Ovary (tissue), 10 donors: Measurements from ENCODE around the gene CT45A3. TPM values are rescaled to one million over a fixed set of nuclear protein-coding genes. Genes with fewer than 3 reads are reported as not detected.
"Not testable (repeated sequence)": the region's sequence is repeated elsewhere in the genome, so short reads cannot be mapped to it uniquely, and the experiment has no call there.

Source experiments
- DNase-seq, 5 donors: peaks; one replicate each; pipeline ENCODE4 v3.0.0-alpha.2; 2019 to 2020
- H3K27ac ChIP-seq, 2 donors: fragments of 200-600 bp; one replicate each; pipeline versions ENCODE4 v1.5.1 to v1.8.0; 2019 to 2022
- H3K27me3 ChIP-seq: fragments of 200-600 bp; one replicate; pipeline ENCODE4 v1.8.0; 2022
- H3K36me3 ChIP-seq: fragments of 200-600 bp; sonication (generic); one replicate; pipeline ENCODE4 v1.5.1; 2019
- H3K4me1 ChIP-seq: one replicate; pipeline ENCODE4 v1.8.1; 2013; ENCODE audit warnings: mild to moderate bottlenecking, moderate library complexity; ENCODE audit not compliant: insufficient read depth
- H3K4me3 ChIP-seq: fragments of 200-600 bp; sonication (generic); one replicate; pipeline ENCODE4 v1.5.1; 2017
- H3K9me3 ChIP-seq, 2 donors: fragments of 200-600 bp in 1 of 2; sonication (generic) in 1 of 2; one replicate each; pipeline versions ENCODE4 v1.5.1 to v1.8.1; 2013 to 2019; ENCODE audit warnings: mild to moderate bottlenecking in 1 of 2, moderate library complexity in 1 of 2
- CTCF ChIP-seq, 3 donors: fragments of 450-650 bp in 2 of 3; fragments of 200-600 bp in 1 of 3; IDR thresholded peaks; one replicate each; pipeline versions ENCODE4 v1.5.1 to v1.8.0; 2016 to 2022; ENCODE audit warnings: antibody characterized with exemption in 3 of 3, mild to moderate bottlenecking in 1 of 3
- EP300 ChIP-seq: sonication (generic); formaldehyde crosslinking; IDR thresholded peaks from one replicate; pipeline ENCODE4 v1.6.1; 2017; ENCODE audit warnings: antibody characterized with exemption
- POLR2A ChIP-seq: fragments of 450-650 bp; IDR thresholded peaks from one replicate; pipeline ENCODE4 v1.6.1; 2017; ENCODE audit warnings: antibody characterized with exemption, mild to moderate bottlenecking, moderate library complexity
- WGBS, 3 donors: extraction: QIAGEN DNeasy Blood & Tissue Kit in 1 of 3; methylation state at CpG; one replicate each; pipeline versions ENCODE4 v1.1.5 to v1.1.7; 2013 to 2017; 5-methylcytosine and 5-hydroxymethylcytosine counted together
- intact Hi-C, 4 donors: fragments of 100-400 bp; cut with DNase I; formaldehyde crosslinking; loops; one replicate each; pipeline versions ENCODE4 v1.11.0 to v1.15.1; 2022 to 2023
- long read RNA-seq, 3 donors: library from polyadenylated mRNA in 2 of 3; unstranded in 2 of 3; transcript quantifications; one replicate each; pipeline ENCODE4 v2.0.0 and lab custom pipeline, GENCODE V29; 2021 to 2026
- polyA plus RNA-seq, 2 donors: library from polyadenylated mRNA; stranded (reverse); fragments of 200-250 nt in 1 of 2; fragments of 350-450 nt in 1 of 2; fragmentation: Illumina TruSeq in 1 of 2; extraction: RNeasy Lipid Tissue Mini Kit (QIAGEN cat#74804) in 1 of 2; gene quantifications; one replicate each; pipeline ENCODE4 v1.2.3, GENCODE V29; 2013 to 2014
- total RNA-seq, 7 donors: library from RNA; depleted of rRNA in 2 of 7; stranded (reverse); fragments of >200 nt in 2 of 7; fragmentation: NEBNext Ultra II Directional in 3 of 7; extraction: Animal tissue kit (Norgen Biotek cat#: 25700) in 3 of 7; gene quantifications; one replicate each; pipeline versions ENCODE4 v1.1.0 to v1.2.4, GENCODE V29; 2016 to 2023
- donor health status: DM: no; HTN: no; CAD: no; lungs with moderate emphysema.
- donor health status: DM: no; HTN: no; CAD: no.
- donor health status: Bipolar disorder and iron deficiency.
- donor health status: DM: yes; HTN: yes; CAD: no.
- donor health status: DM: no; HTN: no; CAD: no.
- donor health status: DM: yes; HTN: yes; CAD: no.

CT45A3 gene
- total RNA-seq (1 to 10 TPM in 1 of 7 donors, under 1 TPM in 1, not detected in 5; 0.20 to 1.8 TPM), polyA plus RNA-seq (not detected)
- long read RNA-seq, donor 1, result 0 reads
- long read RNA-seq, donor 2, result 0 reads
- long read RNA-seq, donor 3, result 0 reads

- H3K4me3 ChIP-seq, DNase-seq, H3K4me1 ChIP-seq, H3K27me3 ChIP-seq, H3K9me3 ChIP-seq, H3K27ac ChIP-seq, intact Hi-C loops, H3K36me3 ChIP-seq: not testable (repeated sequence)
- no CpG with 5 or more reads among the region's 17 CpGs for WGBS, 3 donors
Measured at GRCh38 chrX:135768091-135768490, at the start of gene CT45A3. Gene CT45A3, minus strand, starts transcription at chrX:135768191. Its CDS starts 3,747 bp downstream, at chrX:135764444.

- DNase-seq, H3K27me3 ChIP-seq, H3K4me1 ChIP-seq, H3K27ac ChIP-seq, H3K36me3 ChIP-seq, intact Hi-C loops, H3K4me3 ChIP-seq, H3K9me3 ChIP-seq: not testable (repeated sequence)
- no CpG with 5 or more reads among the region's 16 CpGs for WGBS, 3 donors
Measured at GRCh38 chrX:135802687-135803086, 34.7 kb upstream of the CT45A3 start, which contains the start of gene CT45A6. Gene CT45A6, minus strand, starts transcription at chrX:135802787. Its CDS starts 3,794 bp downstream, at chrX:135798993.

DNA sequence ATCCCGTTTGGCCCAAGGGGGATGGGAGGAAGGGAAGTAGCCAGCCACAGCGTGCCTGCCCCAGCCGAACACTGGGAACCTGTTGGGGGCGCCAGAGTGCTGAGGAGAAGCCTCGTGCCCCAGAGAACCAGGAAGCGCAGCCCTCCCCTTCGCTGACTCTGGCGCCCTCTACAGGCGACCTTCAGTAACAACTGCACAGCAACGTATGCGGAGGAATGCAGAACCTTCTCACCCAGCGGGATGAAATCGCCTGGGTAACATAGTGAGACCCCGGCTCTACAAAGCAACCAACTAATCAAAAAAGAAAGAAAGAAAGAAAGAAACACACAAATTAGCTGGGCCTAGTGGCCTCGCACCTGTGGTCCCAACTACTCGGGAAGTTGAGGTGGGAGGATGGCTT, 17.4 kb upstream of the CT45A3 start, which contains the start of gene CT45A5:
Gene CT45A5 (minus strand): TSS at position 101 of the 400 bp plus-strand sequence. CDS start 3,774 bp downstream, outside the sequence.
- WGBS, 3 donors, result no CpG with 5 or more reads among the region's 16 CpGs
- DNase-seq, H3K4me1 ChIP-seq, H3K4me3 ChIP-seq, intact Hi-C loops, H3K27ac ChIP-seq, H3K9me3 ChIP-seq, H3K27me3 ChIP-seq, H3K36me3 ChIP-seq: not testable (repeated sequence)

GRCh38 chrX:135744739-135745138, 23.3 kb downstream of the CT45A3 start:
- H3K36me3 ChIP-seq, DNase-seq, H3K9me3 ChIP-seq, H3K4me3 ChIP-seq, intact Hi-C loops, H3K27me3 ChIP-seq, H3K27ac ChIP-seq, H3K4me1 ChIP-seq: not testable (repeated sequence)
- 87 to 88% (median 87%) methylated on average over 3 to 4 of the region's 4 CpGs for WGBS, 3 donors

DNA sequence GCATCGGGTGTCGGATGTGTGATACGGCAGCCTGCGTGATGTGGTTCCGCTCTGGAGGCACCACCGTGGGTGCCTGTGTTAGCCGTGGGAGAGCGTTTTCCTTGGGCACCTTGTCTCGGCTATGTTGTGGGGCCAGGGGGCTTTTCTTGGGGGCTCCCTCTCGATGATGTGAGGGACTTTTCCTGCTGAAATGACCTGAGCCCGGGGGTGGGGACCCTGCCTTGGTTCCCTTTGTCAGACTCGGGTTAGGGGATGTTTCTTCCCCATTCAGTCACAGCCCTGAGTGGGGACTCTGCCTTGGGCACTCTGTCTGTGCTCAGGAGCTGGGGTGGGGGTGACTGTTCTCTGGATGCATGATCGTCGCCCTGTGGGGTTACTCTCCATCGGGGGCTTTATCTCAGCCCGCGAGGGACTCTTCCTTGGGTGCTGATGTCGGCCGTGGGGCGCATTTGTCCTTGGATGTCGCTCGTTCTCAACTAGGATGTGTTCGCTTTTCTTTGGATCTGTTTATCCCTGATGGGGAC, 26.7 kb downstream of the CT45A3 start:
- intact Hi-C loops, result no loop called here
- H3K36me3 ChIP-seq, result no peaks in the 10 kb centered on the region
- no peak overlapping the region for H3K4me3 ChIP-seq

GRCh38 chrX:135740681-135741149, 27.3 kb downstream of the CT45A3 start:
- TF ChIP-seq CTCF (IDR thresholded peaks at IDR 0.05) (no peak), EP300 (no peak), POLR2A (no peak)
- Histone ChIP-seq H3K4me1 (no peaks in the 10 kb centered on the region), H3K36me3 (no peaks in the 10 kb centered on the region), H3K27me3 (no peaks in the 10 kb centered on the region), H3K27ac (no peak overlapping the region), H3K4me3 (no peak overlapping the region), H3K9me3 (no peaks in the 10 kb centered on the region)
- no peak for DNase-seq
- WGBS, 3 donors, result 61 to 62% (median 61%) methylated on average over 18 of the region's 18 CpGs
- intact Hi-C loops, result no loop called here

More for the DNA sequence above, 26.7 kb downstream of the CT45A3 start:
- Histone ChIP-seq H3K27me3 (no peaks in the 10 kb centered on the region), H3K27ac (no peak overlapping the region), H3K9me3 (no peaks in the 10 kb centered on the region), H3K4me1 (no peaks in the 10 kb centered on the region)
- DNase-seq, result no peak
- TF ChIP-seq EP300 (no peak), CTCF (IDR thresholded peaks at IDR 0.05) (no peak), POLR2A (no peak)
- 79 to 89% (median 83%) methylated on average over 23 of the region's 23 CpGs for WGBS, 3 donors
